HT1080 (cell line): Measurements from ENCODE around the gene IL1RAPL1. TPM values are rescaled to one million over a fixed set of nuclear protein-coding genes. Genes with fewer than 3 reads are reported as not detected.

Experiments used
- DNase-seq: peaks from one replicate; pipeline ENCODE4 v3.0.0-alpha.2; 2015; ENCODE audit warnings: low read depth
- total RNA-seq: library from RNA; depleted of rRNA; stranded (reverse); fragments of >200 nt; shearing (Covaris generic); gene quantifications from 2 replicates; pipeline ENCODE4 v1.2.3, GENCODE V29; 2014

The IL1RAPL1 gene
- total RNA-seq, 1 experiment from 2014 or later, result 2.5 TPM

DNA sequence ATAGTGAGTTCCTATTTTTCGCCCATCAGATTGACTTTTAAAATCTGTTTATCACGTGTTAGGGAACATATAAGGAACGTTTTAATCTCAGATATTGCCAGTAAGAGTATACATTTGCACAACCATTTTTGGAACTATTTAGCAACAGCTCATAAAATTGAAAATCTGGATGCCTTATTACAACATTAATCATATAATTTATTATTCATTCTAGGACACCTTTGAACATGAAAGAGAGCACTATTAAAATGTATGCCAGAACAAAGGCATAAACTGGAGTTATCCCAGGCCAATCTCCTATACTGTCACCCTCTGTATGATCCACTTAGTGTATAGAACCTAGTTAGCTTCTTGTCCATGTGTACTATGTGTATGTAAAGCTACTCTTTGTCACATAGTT lies 1049.1 kb downstream of the IL1RAPL1 start:
- DNase-seq, result no peak

GRCh38 chrX:29640106-29640505 lies 1052.9 kb downstream of the IL1RAPL1 start:
- DNase-seq, result no peak

DNA sequence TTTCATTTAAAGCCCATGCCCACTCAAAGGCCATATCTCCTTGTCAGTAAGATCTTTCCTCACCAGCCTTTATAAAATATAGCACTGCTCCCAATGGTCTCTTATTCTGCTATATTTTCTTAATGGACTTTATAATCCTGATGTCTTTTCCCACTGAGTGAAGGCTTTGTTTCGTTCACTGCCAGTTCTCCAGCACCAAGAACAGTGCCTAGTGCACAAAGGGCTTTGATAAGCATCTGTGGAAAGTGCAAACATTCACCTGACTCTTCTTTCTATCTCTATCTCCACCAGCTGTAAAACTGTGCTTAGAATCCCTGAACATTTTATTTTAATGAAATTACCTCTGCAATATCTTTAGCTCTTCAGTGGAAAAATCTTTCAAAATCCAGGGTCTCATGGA lies 1054.2 kb downstream of the IL1RAPL1 start:
- DNase-seq, result no peak

DNA sequence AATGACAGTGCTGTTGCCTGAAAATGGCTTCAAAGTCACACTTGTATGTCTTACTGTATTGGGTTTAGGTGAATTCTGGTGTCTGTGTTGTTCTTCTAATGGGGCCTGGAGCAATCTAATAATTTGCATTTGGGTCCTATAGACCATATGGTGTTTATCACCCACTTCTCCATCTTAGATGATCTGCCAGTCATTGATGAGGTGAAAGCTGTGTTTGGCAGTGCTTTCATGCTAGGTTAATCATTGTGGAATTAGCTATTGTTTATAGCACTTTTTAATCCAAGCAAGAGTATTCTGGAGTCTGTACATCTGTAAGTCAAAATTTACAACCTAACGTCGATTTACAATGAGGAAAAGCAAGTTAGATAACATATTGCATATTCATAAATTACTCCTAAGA lies 1055.9 kb downstream of the IL1RAPL1 start:
- DNase-seq, result no peak

DNA sequence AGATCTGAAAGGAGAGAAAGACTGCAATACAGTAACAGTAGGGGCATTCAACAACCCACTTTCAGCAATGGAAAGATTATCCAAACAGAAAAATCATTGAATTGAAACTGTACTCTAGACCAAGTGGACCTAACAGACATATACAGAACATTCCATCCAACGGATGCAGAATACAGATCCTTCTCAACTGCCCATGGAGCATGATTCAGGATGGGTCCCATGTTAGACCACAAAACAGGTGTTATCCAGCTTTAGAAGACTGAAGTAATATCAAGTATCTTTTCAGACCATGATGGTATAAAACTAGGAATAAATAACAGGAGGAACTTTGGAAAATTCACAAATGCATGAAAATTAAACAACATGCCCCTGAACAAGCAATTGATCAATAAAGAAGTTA lies 1060.9 kb downstream of the IL1RAPL1 start:
- DNase-seq, result no peak

DNA sequence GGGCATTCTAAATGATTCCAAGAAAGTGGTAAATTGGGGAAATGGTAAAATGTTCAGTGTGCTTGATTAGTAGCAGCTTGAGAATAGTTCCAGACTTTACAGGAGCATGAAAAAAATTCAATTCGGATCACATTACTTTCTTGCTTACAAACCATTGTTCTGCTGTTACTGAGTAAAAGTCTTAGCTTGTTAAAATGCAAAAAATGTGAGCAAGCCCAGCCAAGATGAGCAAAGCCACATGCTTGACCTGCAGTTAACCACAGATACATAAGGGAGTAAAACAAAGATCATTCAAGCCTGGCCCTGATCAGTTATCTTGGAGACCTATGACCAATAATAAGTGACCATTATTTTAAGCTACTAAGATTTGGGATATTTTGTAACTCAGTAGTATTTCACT lies 1065.2 kb downstream of the IL1RAPL1 start:
- DNase-seq, result peak; percentile 36

DNA sequence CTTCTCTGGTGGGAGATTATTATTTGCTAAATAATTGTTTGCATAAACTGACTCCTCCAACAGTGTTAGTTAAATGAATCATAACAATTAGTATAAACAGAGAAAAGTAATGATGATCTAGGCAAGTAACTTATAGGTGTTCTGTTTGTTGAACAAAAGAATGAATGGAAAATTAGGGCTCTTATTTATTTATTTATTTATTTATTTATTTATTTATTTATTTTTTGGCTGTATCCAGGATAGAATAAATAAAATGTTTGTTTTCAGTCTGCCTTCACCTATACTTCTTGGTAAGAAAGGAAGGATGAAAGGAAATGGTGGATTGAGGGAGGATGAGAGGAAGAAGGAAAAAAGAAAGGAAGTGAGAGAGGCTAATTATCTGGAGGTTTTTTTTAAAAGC lies 1066.5 kb downstream of the IL1RAPL1 start:
- DNase-seq, result no peak

DNA sequence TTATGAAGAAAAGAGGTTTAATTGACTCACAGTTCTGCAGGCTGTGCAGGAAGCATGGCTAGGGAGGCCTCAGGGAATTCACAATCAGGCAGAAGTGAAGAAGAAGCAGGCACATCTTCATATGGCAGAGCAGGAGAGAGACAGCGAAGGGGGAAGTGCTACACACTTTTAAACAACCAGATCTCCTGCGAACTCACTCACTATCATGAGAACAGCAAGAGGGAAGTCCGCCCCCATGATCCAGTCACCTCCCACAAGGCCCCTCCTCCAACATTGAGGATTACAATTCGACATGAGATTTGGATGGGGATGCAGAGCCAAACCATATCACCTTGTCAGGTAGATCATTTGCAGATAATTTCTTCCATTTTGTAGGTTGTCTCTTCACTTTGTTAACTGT lies 1072.7 kb downstream of the IL1RAPL1 start:
- peak; percentile 15 for DNase-seq

- DNase-seq, result peak; percentile 64
Measured at GRCh38 chrX:29661290-29661689, 1074.0 kb downstream of the IL1RAPL1 start.

DNA sequence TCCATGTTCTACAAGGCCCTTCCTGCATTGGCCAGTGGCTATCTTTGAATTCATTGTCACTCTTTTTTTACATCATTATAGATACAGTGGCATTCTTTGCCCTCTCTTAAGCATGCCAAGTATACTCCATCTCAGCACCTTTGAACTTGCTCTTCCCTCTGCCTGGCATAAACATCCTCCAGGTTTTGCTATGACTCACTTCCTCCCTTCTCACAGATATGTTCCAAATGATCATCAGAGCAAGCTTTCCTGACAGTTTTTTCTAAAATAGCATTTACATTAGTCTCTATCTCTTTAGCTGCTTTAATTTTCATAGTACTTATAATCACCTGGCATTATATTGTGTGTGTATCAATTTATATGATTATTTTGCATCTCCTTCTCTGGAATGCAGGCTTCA lies 1074.9 kb downstream of the IL1RAPL1 start:
- peak; percentile 90 for DNase-seq

DNA sequence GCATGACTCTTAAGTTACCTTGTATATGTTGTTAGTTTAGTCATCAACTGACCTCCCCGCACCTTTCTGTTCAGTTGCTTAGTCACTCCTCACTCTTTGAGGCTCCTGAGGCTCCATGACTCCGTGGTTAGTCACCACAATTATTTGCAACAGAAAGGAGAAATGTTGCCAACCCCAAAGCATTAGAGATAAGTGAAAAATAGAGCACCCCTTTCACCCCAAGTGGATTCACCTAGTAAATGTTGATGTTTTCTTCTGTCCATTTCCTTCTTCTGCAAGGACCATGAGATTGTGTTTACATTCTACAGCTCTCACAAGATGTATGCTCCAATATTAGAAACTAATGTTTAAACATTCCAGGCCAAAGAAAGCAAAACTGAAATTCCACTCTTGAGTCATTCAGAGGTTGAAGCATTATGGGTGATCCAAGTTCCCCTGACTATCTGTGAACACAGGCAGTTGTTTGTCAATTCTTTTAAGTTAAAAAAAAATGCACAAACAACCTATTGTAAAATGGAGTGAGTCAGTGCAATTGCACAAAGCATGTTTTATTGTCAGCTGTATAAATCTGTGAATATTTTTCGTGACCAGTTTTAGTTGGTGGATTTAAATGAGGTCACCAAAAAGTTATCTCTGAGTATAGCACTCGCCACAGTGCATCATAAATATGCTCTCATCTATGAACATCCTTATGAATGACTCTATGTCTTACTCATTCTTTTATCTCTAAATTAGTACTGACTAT lies 1075.7 kb downstream of the IL1RAPL1 start:
- peak; percentile 95 for DNase-seq

GRCh38 chrX:29665532-29665931 lies 1078.3 kb downstream of the IL1RAPL1 start:
- no peak for DNase-seq

DNA sequence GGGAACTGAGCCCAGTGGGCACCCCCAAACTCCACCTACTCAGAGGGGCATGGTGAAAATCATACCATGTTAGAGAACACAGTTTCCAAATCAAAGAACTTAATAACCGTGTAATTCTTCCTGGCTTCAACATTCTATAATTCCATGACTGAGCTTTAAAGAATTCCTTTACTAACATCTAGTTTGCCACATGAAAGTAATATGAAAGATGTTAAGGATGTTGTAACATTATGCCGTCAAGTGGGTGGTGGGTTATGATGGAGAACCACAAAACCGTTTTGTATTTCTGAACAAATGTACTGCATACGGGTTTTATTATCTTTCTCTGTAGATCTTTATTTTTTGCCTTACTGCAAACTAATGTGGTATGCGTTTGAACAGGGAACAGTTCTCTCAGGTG lies 1079.1 kb downstream of the IL1RAPL1 start:
- DNase-seq, result no peak

DNA sequence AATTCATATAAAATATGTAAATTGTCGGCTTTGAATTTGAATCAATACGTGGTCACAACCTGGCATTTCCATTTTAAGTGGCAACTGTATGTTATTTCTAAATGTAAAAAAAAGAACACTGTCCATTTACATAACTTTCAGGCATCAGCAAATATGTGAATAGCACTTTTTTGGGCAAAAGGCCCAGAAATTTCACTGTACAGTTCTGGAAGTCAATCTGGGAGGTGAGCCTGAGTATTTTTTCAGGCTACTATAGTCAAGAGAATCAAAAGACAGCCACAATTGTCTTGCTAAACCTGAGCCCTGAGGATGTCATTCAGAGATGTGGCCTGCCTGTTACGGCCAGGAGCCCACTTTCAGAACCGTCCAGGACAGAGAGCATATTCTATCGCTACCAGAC lies 1084.2 kb downstream of the IL1RAPL1 start:
- DNase-seq, result no peak

DNA sequence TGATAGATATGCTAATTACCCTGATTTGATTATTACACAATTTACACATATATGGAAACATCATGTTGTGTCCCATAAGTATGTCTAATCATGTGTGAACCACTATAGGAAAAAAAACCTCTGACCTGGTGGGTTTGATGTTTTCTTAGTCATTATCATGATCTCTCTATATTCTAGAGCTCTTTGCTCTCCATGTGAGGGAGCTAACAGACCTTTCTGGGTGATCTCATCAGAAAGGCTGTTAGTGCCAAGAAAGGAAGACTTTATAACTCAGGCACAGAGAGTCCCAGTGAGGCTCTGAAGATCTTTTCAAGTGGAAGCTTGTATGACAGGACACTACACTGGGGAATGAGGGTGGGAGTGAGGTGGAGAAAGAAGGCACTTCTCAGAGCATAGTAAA lies 1100.4 kb downstream of the IL1RAPL1 start:
- peak; percentile 33 for DNase-seq

DNA sequence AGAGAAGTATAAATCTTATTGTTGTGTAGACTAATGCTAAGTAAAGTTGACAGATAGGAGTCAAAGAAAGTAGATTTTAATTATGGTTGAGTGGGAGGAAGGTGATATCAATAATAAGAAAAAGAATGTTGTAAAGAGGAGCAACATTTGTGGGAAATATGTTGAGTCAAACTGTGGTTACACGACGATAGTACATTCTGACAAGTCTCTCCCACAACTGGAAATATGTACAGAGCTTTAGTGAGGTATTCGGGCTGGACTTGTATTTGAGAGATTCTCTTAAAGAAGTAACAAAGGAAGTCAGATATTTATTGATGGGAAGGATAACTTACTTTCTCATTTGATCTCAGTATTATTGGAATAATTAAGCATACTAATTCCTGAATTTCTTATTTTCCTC lies 1102.8 kb downstream of the IL1RAPL1 start:
- no peak for DNase-seq

- no peak for DNase-seq
Measured at GRCh38 chrX:29691044-29691443, 1103.8 kb downstream of the IL1RAPL1 start.

- DNase-seq, result no peak
Measured at GRCh38 chrX:29693912-29694311, 1106.7 kb downstream of the IL1RAPL1 start.

GRCh38 chrX:29699239-29699638 lies 1112.0 kb downstream of the IL1RAPL1 start:
- DNase-seq, result no peak

DNA sequence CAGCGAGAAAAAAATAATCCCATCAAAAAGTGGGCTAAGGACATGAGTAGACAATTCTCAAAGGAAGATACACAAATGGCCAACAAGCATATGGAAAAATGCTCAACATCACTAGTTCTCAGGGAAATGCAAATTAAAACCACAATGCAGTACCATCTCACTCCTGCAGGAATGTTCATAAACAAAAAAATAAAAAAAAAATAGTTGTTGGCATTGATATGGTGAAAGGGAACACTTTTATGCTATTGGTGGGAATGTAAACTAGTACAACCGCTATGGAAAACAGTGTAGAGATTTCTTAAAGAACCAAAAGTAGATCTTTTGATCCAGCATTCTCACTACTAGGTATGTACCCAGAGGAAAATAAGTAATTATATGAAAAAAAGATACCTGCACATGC lies 1119.8 kb downstream of the IL1RAPL1 start:
- no peak for DNase-seq

DNA sequence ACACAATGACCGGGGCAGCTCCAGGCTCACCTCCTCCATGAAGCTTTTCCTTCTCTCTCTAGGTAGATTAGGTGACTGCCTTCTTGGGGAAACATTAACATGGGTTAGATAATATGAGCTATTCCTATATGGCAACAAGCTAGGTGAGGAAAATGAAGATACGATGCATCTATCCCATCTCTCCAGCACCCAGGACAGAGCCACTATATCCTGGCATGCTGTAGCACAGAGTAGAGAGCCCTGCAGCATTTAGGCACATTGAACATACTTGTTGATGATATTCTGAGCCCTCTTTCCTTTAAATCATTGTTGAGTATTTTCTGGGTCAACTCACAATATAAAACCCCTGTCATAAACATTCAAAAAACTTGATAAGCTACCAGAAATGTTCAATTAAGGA lies 1133.9 kb downstream of the IL1RAPL1 start:
- DNase-seq, result no peak

- no peak for DNase-seq
Measured at GRCh38 chrX:29724316-29724715, 1137.1 kb downstream of the IL1RAPL1 start.

- DNase-seq, result no peak
Measured at GRCh38 chrX:29726811-29727210, 1139.6 kb downstream of the IL1RAPL1 start.

DNA sequence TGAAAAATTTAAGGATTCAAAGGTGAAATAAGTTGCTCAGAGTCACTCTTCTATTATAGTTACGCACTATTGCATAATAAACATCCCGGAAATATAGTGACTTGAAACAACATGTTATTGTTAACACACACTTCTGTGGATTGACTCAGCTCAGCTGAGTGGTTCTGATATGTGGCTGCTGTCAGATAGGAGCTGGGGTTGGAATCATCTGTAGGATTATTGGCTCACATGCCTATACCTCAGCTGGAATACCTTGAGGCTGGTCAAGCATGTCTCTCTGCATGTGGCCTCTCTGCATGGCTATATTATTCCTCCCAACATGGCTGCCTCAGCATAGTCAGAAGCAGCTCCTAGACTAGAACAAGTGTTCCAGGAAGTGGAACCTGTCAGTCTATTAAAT lies 1141.4 kb downstream of the IL1RAPL1 start:
- no peak for DNase-seq
